ENCODE data around the gene S1PR5.

The S1PR5 gene

GRCh38 chr19:10513223-10513622 is 4.0 kb downstream of the S1PR5 start:
- DNase-seq, result no peak

GRCh38 chr19:10510301-10510802 is 6.9 kb downstream of the S1PR5 start:
- DNase-seq, result peak; percentile 70

GRCh38 chr19:10508707-10509106 is 8.5 kb downstream of the S1PR5 start:
- no peak for DNase-seq

- DNase-seq, result no peak
Observed at GRCh38 chr19:10508036-10508435, 9.2 kb downstream of the S1PR5 start.

GRCh38 chr19:10505583-10506229 is 11.5 kb downstream of the S1PR5 start:
- DNase-seq, result peak; percentile 86

GRCh38 chr19:10503002-10503789 is 14.1 kb downstream of the S1PR5 start, which contains the start of gene KEAP1:
Gene KEAP1, minus strand, starts transcription at chr19:10503356. Its CDS starts 3,323 bp downstream, at chr19:10500033.
- peak; percentile 41 for DNase-seq

- peak; percentile 91 for DNase-seq
Observed at GRCh38 chr19:10502524-10503001, 14.7 kb downstream of the S1PR5 start.

GRCh38 chr19:10501971-10502523 is 15.2 kb downstream of the S1PR5 start:
- DNase-seq, result no peak

GRCh38 chr19:10500247-10500592 is 17.0 kb downstream of the S1PR5 start:
- DNase-seq, result no peak

- DNase-seq, result no peak
Observed at GRCh38 chr19:10499550-10500246, 17.5 kb downstream of the S1PR5 start.

GRCh38 chr19:10497371-10497770 is 19.9 kb downstream of the S1PR5 start:
- DNase-seq, result no peak

GRCh38 chr19:10491472-10492047 is 25.7 kb downstream of the S1PR5 start:
- no peak for DNase-seq

GRCh38 chr19:10486551-10486950 is 30.7 kb downstream of the S1PR5 start:
- DNase-seq, result no peak

- peak; percentile 95 for DNase-seq
Observed at GRCh38 chr19:10478903-10479384, 38.3 kb downstream of the S1PR5 start.

- no peak for DNase-seq
Observed at GRCh38 chr19:10478476-10478875, 38.8 kb downstream of the S1PR5 start.

- DNase-seq, result no peak
Observed at GRCh38 chr19:10474962-10475451, 42.2 kb downstream of the S1PR5 start.

- DNase-seq, result no peak
Observed at GRCh38 chr19:10473192-10473591, 44.1 kb downstream of the S1PR5 start.

- peak; percentile 50 for DNase-seq
Observed at GRCh38 chr19:10471909-10472308, 45.3 kb downstream of the S1PR5 start.

GRCh38 chr19:10468133-10468532 is 49.1 kb downstream of the S1PR5 start:
- no peak for DNase-seq

- DNase-seq, result no peak
Observed at GRCh38 chr19:10467104-10467706, 50.0 kb downstream of the S1PR5 start.

- no peak for DNase-seq
Observed at GRCh38 chr19:10464456-10464855, 52.8 kb downstream of the S1PR5 start.

All from CD4-positive, alpha-beta T cell treated with Interleukin-21 for 1 hour (primary cell).